DOHH2 (cell line): Measurements from ENCODE around the gene ESPL1.

Experiments used
- H3F3A ChIP-seq: fragments of 200-600 bp; sonication (generic), shearing (Covaris generic); 2 replicates; pipeline ENCODE4 v1.6.0; 2016; ENCODE audit warnings: antibody characterized with exemption, mild to moderate bottlenecking; ENCODE audit not compliant: control insufficient read depth, insufficient read depth
- H3K27ac ChIP-seq: fragments of 200-600 bp; sonication (generic); 2 replicates; pipeline ENCODE4 v1.5.1; 2014; ENCODE audit warnings: low read depth, mild to moderate bottlenecking, low read length, moderate library complexity
- H3K27me3 ChIP-seq: fragments of 200-600 bp; sonication (generic); 2 replicates; pipeline ENCODE4 v1.6.1; 2014; ENCODE audit warnings: mild to moderate bottlenecking, low read length, mixed read lengths; ENCODE audit not compliant: control insufficient read depth
- H3K36me3 ChIP-seq: fragments of 200-600 bp; sonication (generic); 2 replicates; pipeline ENCODE4 v1.6.1; 2014; ENCODE audit warnings: mild to moderate bottlenecking, low read length, moderate library complexity, mixed read lengths; ENCODE audit not compliant: control insufficient read depth
- H3K4me1 ChIP-seq: fragments of 200-600 bp; sonication (generic); 2 replicates; pipeline ENCODE4 v1.6.1; 2014; ENCODE audit warnings: mild to moderate bottlenecking, low read length, mixed read lengths; ENCODE audit not compliant: control insufficient read depth
- H3K4me2 ChIP-seq: fragments of 200-600 bp; sonication (generic); 2 replicates; pipeline ENCODE4 v1.6.0; 2014; ENCODE audit warnings: mild to moderate bottlenecking, low read length, moderate library complexity
- H3K4me3 ChIP-seq: fragments of 200-600 bp; sonication (generic); 2 replicates; pipeline ENCODE4 v1.5.1; 2014; ENCODE audit warnings: mild to moderate bottlenecking, low read length, mixed read lengths
- H3K79me2 ChIP-seq: fragments of 200-600 bp; sonication (generic); 2 replicates; pipeline ENCODE4 v1.6.1; 2014; ENCODE audit warnings: mild to moderate bottlenecking, low read length, mixed read lengths; ENCODE audit not compliant: control insufficient read depth
- H3K9me2 ChIP-seq: fragments of 200-600 bp; sonication (generic); replicated peaks from 2 replicates; pipeline ENCODE4 v1.6.1; 2014; ENCODE audit warnings: mild to moderate bottlenecking, low read length, mixed read lengths; ENCODE audit not compliant: control insufficient read depth
- H3K9me3 ChIP-seq: fragments of 200-600 bp; sonication (generic); 2 replicates; pipeline ENCODE4 v1.6.1; 2014; ENCODE audit warnings: antibody characterized with exemption, low read length, mixed read lengths; ENCODE audit not compliant: control insufficient read depth, insufficient read depth
- H4K20me1 ChIP-seq: fragments of 200-600 bp; sonication (generic); 2 replicates; pipeline ENCODE4 v1.6.0; 2014; ENCODE audit warnings: low read depth, mild to moderate bottlenecking, antibody characterized with exemption, low read length, moderate library complexity; ENCODE audit not compliant: control insufficient read depth, insufficient read depth
- CTCF ChIP-seq: fragments of 200-600 bp; sonication (generic); IDR thresholded peaks from one replicate; pipeline ENCODE4 v1.5.1; 2014; ENCODE audit warnings: antibody characterized with exemption, mild to moderate bottlenecking, low read depth, low read length; ENCODE audit not compliant: poor library complexity, severe bottlenecking
- EZH2phosphoT487 ChIP-seq: fragments of 200-600 bp; sonication (generic); IDR thresholded peaks from 2 replicates; pipeline ENCODE4 v1.6.1; 2017; ENCODE audit warnings: borderline replicate concordance, mild to moderate bottlenecking, antibody characterized with exemption, low read length, moderate library complexity, mixed read lengths

ESPL1 gene

GRCh38 chr12:53265783-53266182 lies 2.3 kb upstream of the ESPL1 start:
- no peak overlapping the region for H3K27ac ChIP-seq
- no peaks in the 10 kb centered on the region for H3F3A ChIP-seq
- H3K9me3 ChIP-seq = no peaks in the 10 kb centered on the region
- peaks cover 24% of the 10 kb centered on the region for H3K36me3 ChIP-seq
- TF ChIP-seq CTCF (no peak), EZH2phosphoT487 (no peak)
- H3K4me3 ChIP-seq = no peak overlapping the region
- H3K4me1 ChIP-seq = peaks cover 30% of the 10 kb centered on the region
- H3K27me3 ChIP-seq = no peaks in the 10 kb centered on the region
- H4K20me1 ChIP-seq = 0 out of 2 replicates have a peak, but pooled peaks cover 8% of the 10 kb centered on the region
- H3K9me2 ChIP-seq = no peaks in the 10 kb centered on the region
- H3K79me2 ChIP-seq = peaks cover 28% of the 10 kb centered on the region
- no peak overlapping the region for H3K4me2 ChIP-seq

GRCh38 chr12:53267306-53267998 lies 647 bp upstream of the ESPL1 start:
- H3K9me3 ChIP-seq = no peaks in the 10 kb centered on the region
- peaks cover 41% of the 10 kb centered on the region for H3K79me2 ChIP-seq
- peak overlapping the region; percentile 76 for H3K4me2 ChIP-seq
- 0 out of 2 replicates have a peak, but pooled peaks cover 8% of the 10 kb centered on the region for H4K20me1 ChIP-seq
- no peak for TF ChIP-seq CTCF
- TF ChIP-seq EZH2phosphoT487 = no peak
- H3K27me3 ChIP-seq = no peaks in the 10 kb centered on the region
- peak overlapping the region; percentile 87 for H3K4me3 ChIP-seq
- H3F3A ChIP-seq = no peaks in the 10 kb centered on the region
- peaks cover 30% of the 10 kb centered on the region for H3K4me1 ChIP-seq
- 0 out of 2 replicates have a peak overlapping the region, but pooled peaks have one; percentile 12 for H3K27ac ChIP-seq
- no peaks in the 10 kb centered on the region for H3K9me2 ChIP-seq
- H3K36me3 ChIP-seq = peaks cover 39% of the 10 kb centered on the region

- no peaks in the 10 kb centered on the region for H3K9me3 ChIP-seq
- peaks cover 44% of the 10 kb centered on the region for H3K79me2 ChIP-seq
- peak overlapping the region; percentile 87 for H3K4me3 ChIP-seq
- H3F3A ChIP-seq = no peaks in the 10 kb centered on the region
- 0 out of 2 replicates have a peak, but pooled peaks cover 8% of the 10 kb centered on the region for H4K20me1 ChIP-seq
- H3K27ac ChIP-seq = peak overlapping the region; percentile 45; the same call in 1 of the 2 replicates
- TF ChIP-seq CTCF (no peak), EZH2phosphoT487 (no peak)
- H3K27me3 ChIP-seq = no peaks in the 10 kb centered on the region
- H3K4me2 ChIP-seq = peak overlapping the region; percentile 76
- no peaks in the 10 kb centered on the region for H3K9me2 ChIP-seq
- H3K4me1 ChIP-seq = peaks cover 30% of the 10 kb centered on the region
- H3K36me3 ChIP-seq = peaks cover 48% of the 10 kb centered on the region
These were observed 797 bp downstream of the ESPL1 start for GRCh38 chr12:53268630-53269562.
